Measurements from ENCODE around the gene PTN. TPM values are rescaled to one million over a fixed set of nuclear protein-coding genes. Genes with fewer than 3 reads are reported as not detected.

The PTN gene
- total RNA-seq, 1 donor from 2014 or later = 11.1 TPM

GRCh38 chr7:137371616-137372015 lies 28.1 kb upstream of the PTN start:
- no peak for FAIRE-seq
- peaks cover 4% of the 10 kb centered on the region for H3K9me3 Mint-ChIP-seq (ENCODE audit: unreplicated experiment)

GRCh38 chr7:137366995-137367394 lies 23.5 kb upstream of the PTN start:
- H4K20me1 ChIP-seq (ENCODE audit: insufficient read depth, low read length) = no peaks in the 10 kb centered on the region
- TF ChIP-seq CTCF (IDR thresholded peaks at IDR 0.05; ENCODE audit: insufficient read depth, low read depth, low read length) (no peak), EZH2 (IDR thresholded peaks at IDR 0.05; ENCODE audit: insufficient read depth, low read length) (no peak)
- no peaks in the 10 kb centered on the region for H3K79me2 ChIP-seq (ENCODE audit: insufficient read depth, low read length)
- Mint-ChIP-seq H3K27ac (ENCODE audit: unreplicated experiment) (no peak overlapping the region), H3K27me3 (ENCODE audit: low read depth, unreplicated experiment) (no peaks in the 10 kb centered on the region), H3K9me3 (ENCODE audit: unreplicated experiment) (peaks cover 14% of the 10 kb centered on the region), H3K4me3 (ENCODE audit: unreplicated experiment) (no peak overlapping the region), H3K36me3 (ENCODE audit: low read depth, unreplicated experiment) (no peaks in the 10 kb centered on the region), H3K4me1 (ENCODE audit: low read depth, unreplicated experiment) (no peaks in the 10 kb centered on the region)
- H3K9me3 ChIP-seq (ENCODE audit: insufficient read depth, low read depth, low read length) = peaks cover 4% of the 10 kb centered on the region
- H3K4me2 ChIP-seq (ENCODE audit: low read length) = no peak overlapping the region
- no peaks in the 10 kb centered on the region for H3K36me3 ChIP-seq (ENCODE audit: insufficient read depth, low read length)
- DNase-seq (ENCODE audit: low read depth) (no peak), FAIRE-seq (no peak)
- H3K27me3 ChIP-seq (ENCODE audit: insufficient read depth, low read length) = no peaks in the 10 kb centered on the region
- H3K4me1 ChIP-seq (ENCODE audit: insufficient read depth, low read length) = no peaks in the 10 kb centered on the region
- no peak overlapping the region for H3K27ac ChIP-seq (ENCODE audit: low read depth, low read length)
- H3K4me3 ChIP-seq (ENCODE audit: insufficient read depth, low read depth, low read length) = no peak overlapping the region
- H2AFZ ChIP-seq (ENCODE audit: low read depth, low read length) = no peak overlapping the region
- H3K9ac ChIP-seq (ENCODE audit: low read length) = no peak overlapping the region

More at GRCh38 chr7:137371616-137372015, 28.1 kb upstream of the PTN start:
- Mint-ChIP-seq H3K27ac (ENCODE audit: unreplicated experiment) (no peak overlapping the region), H3K36me3 (ENCODE audit: low read depth, unreplicated experiment) (no peaks in the 10 kb centered on the region), H3K4me3 (ENCODE audit: unreplicated experiment) (no peak overlapping the region), H3K27me3 (ENCODE audit: low read depth, unreplicated experiment) (no peaks in the 10 kb centered on the region), H3K4me1 (ENCODE audit: low read depth, unreplicated experiment) (no peaks in the 10 kb centered on the region)
- no peak for DNase-seq (ENCODE audit: low read depth)
- no peak overlapping the region for H3K9ac ChIP-seq (ENCODE audit: low read length)
- no peaks in the 10 kb centered on the region for H3K9me3 ChIP-seq (ENCODE audit: insufficient read depth, low read depth, low read length)
- no peak overlapping the region for H2AFZ ChIP-seq (ENCODE audit: low read depth, low read length)
- no peaks in the 10 kb centered on the region for H3K4me1 ChIP-seq (ENCODE audit: insufficient read depth, low read length)
- no peak for TF ChIP-seq EZH2 (IDR thresholded peaks at IDR 0.05; ENCODE audit: insufficient read depth, low read length)
- no peak for TF ChIP-seq CTCF (IDR thresholded peaks at IDR 0.05; ENCODE audit: insufficient read depth, low read depth, low read length)
- H3K79me2 ChIP-seq (ENCODE audit: insufficient read depth, low read length) = no peaks in the 10 kb centered on the region
- H3K27me3 ChIP-seq (ENCODE audit: insufficient read depth, low read length) = no peaks in the 10 kb centered on the region
- H3K27ac ChIP-seq (ENCODE audit: low read depth, low read length) = no peak overlapping the region
- H3K4me3 ChIP-seq (ENCODE audit: insufficient read depth, low read depth, low read length) = no peak overlapping the region
- H3K4me2 ChIP-seq (ENCODE audit: low read length) = no peak overlapping the region
- no peaks in the 10 kb centered on the region for H4K20me1 ChIP-seq (ENCODE audit: insufficient read depth, low read length)
- no peaks in the 10 kb centered on the region for H3K36me3 ChIP-seq (ENCODE audit: insufficient read depth, low read length)

GRCh38 chr7:137363683-137364082 lies 20.1 kb upstream of the PTN start:
- no peaks in the 10 kb centered on the region for H3K79me2 ChIP-seq (ENCODE audit: insufficient read depth, low read length)
- H3K27ac ChIP-seq (ENCODE audit: low read depth, low read length) = no peak overlapping the region
- FAIRE-seq (no peak), DNase-seq (ENCODE audit: low read depth) (no peak)
- no peaks in the 10 kb centered on the region for H3K27me3 ChIP-seq (ENCODE audit: insufficient read depth, low read length)
- H2AFZ ChIP-seq (ENCODE audit: low read depth, low read length) = no peak overlapping the region
- Mint-ChIP-seq H3K9me3 (ENCODE audit: unreplicated experiment) (peaks cover 30% of the 10 kb centered on the region), H3K4me3 (ENCODE audit: unreplicated experiment) (no peak overlapping the region), H3K27me3 (ENCODE audit: low read depth, unreplicated experiment) (no peaks in the 10 kb centered on the region), H3K36me3 (ENCODE audit: low read depth, unreplicated experiment) (no peaks in the 10 kb centered on the region), H3K4me1 (ENCODE audit: low read depth, unreplicated experiment) (no peaks in the 10 kb centered on the region), H3K27ac (ENCODE audit: unreplicated experiment) (no peak overlapping the region)
- H3K4me2 ChIP-seq (ENCODE audit: low read length) = no peak overlapping the region
- H3K36me3 ChIP-seq (ENCODE audit: insufficient read depth, low read length) = no peaks in the 10 kb centered on the region
- H4K20me1 ChIP-seq (ENCODE audit: insufficient read depth, low read length) = no peaks in the 10 kb centered on the region
- peaks cover 17% of the 10 kb centered on the region for H3K9me3 ChIP-seq (ENCODE audit: insufficient read depth, low read depth, low read length)
- TF ChIP-seq CTCF (IDR thresholded peaks at IDR 0.05; ENCODE audit: insufficient read depth, low read depth, low read length) (no peak), EZH2 (IDR thresholded peaks at IDR 0.05; ENCODE audit: insufficient read depth, low read length) (no peak)
- H3K9ac ChIP-seq (ENCODE audit: low read length) = no peak overlapping the region
- no peak overlapping the region for H3K4me3 ChIP-seq (ENCODE audit: insufficient read depth, low read depth, low read length)
- H3K4me1 ChIP-seq (ENCODE audit: insufficient read depth, low read length) = no peaks in the 10 kb centered on the region
